ENCODE measurements around the gene CCL17. TPM values are rescaled to one million over a fixed set of nuclear protein-coding genes. Genes with fewer than 3 reads are reported as not detected.

Gene CCL17
- total and polyA plus RNA-seq, 12 donors, result 0.35 to 1.0 TPM; not detected in 10

DNA sequence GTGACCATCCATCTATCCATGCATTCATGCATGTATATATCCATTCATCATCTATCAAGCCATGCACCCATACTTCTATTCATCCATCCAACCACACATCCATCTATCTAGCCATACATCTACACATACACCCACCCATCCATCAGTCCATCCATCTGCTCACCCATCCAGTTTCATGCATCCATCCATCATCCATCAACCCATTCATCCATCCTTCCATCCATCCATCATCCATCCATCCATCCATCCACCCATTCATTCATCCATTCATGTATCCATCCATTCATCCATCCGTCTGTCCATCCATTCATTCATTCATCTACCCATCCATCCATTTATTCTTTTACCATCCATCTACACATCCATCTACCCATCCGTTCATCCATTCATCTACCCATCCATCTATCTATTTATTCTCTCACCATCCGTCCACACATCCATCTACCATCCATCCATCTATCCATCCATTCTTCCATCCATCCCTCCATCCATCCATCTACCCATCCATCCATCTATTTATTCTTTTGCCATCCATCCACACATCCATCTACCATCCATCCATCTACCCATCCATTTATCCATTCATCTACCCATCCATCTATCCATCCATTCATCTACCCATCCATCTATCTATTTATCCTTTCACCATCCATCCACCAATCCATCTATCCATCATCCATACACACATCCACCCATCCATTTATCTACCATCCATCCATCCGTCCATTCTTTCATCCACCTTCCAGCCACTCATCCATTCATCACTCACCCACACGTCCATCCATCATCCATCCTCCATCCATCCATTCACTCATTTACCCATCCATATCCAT, 3.2 kb downstream of the CCL17 start:
- Histone ChIP-seq H3K9me3 (no peaks in the 10 kb centered on the region), H3K4me1 (peaks cover 6 to 28% (median 22%) of the 10 kb centered on the region in 9 donors), H3K4me3 (no peak overlapping the region), H3K27ac (peak overlapping the region in 1 of 10 donors; percentile 64), H3K27me3 (no peaks in the 10 kb centered on the region), H3K36me3 (no peaks in the 10 kb centered on the region)
- ATAC-seq (no peak), DNase-seq (no peak)
- TF ChIP-seq, protein P1, sequence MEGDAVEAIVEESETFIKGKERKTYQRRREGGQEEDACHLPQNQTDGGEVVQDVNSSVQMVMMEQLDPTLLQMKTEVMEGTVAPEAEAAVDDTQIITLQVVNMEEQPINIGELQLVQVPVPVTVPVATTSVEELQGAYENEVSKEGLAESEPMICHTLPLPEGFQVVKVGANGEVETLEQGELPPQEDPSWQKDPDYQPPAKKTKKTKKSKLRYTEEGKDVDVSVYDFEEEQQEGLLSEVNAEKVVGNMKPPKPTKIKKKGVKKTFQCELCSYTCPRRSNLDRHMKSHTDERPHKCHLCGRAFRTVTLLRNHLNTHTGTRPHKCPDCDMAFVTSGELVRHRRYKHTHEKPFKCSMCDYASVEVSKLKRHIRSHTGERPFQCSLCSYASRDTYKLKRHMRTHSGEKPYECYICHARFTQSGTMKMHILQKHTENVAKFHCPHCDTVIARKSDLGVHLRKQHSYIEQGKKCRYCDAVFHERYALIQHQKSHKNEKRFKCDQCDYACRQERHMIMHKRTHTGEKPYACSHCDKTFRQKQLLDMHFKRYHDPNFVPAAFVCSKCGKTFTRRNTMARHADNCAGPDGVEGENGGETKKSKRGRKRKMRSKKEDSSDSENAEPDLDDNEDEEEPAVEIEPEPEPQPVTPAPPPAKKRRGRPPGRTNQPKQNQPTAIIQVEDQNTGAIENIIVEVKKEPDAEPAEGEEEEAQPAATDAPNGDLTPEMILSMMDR (IDR thresholded peaks at IDR 0.05), result no peak
- WGBS, 2 donors, result 86 to 95% methylated on average over 5 of the region's 5 CpGs
- intact Hi-C loops (cut with DNase I), result loop anchor here in 1 of 10 donors (5.0 kb wide), 1 partner anchor 90 kb away; no protein-coding TSS in a partner anchor

DNA sequence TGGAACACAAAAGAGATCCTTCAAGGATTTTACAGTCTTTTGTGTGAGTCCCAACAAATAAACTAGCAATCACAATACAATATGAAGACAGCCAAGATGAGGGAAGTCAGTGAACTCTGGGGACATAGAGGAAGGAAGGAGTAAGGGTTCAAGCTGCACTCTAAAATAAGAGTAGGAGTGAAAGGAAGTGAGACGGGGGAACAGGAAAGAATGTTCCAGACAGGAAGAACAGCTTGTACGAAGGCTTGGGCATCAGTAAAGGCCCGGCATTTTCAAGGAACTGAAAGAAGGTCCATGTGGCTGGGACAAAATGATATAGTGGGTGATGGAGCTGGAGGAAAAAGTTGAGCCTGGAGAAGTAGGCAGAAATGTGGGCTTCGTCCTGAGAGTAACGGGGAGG, 4.5 kb downstream of the CCL17 start:
- Histone ChIP-seq H3K9me3 (no peaks in the 10 kb centered on the region), H3K36me3 (no peaks in the 10 kb centered on the region), H3K4me1 (peaks cover 6 to 28% (median 22%) of the 10 kb centered on the region in 9 donors), H3K27me3 (no peaks in the 10 kb centered on the region), H3K4me3 (no peak overlapping the region), H3K27ac (peak overlapping the region; percentile 8 to 75 (median 63))
- intact Hi-C loops (cut with DNase I), result loop anchor here in 1 of 10 donors (5.0 kb wide), 1 partner anchor 92 kb away; no protein-coding TSS in a partner anchor
- TF ChIP-seq, protein P1 (IDR thresholded peaks at IDR 0.05), result no peak
- ATAC-seq (peak in 7 of 8 donors; percentile 34 to 84 (median 72)), DNase-seq (no peak)
- 56 to 59% methylated on average over 5 of the region's 5 CpGs for WGBS, 2 donors

DNA sequence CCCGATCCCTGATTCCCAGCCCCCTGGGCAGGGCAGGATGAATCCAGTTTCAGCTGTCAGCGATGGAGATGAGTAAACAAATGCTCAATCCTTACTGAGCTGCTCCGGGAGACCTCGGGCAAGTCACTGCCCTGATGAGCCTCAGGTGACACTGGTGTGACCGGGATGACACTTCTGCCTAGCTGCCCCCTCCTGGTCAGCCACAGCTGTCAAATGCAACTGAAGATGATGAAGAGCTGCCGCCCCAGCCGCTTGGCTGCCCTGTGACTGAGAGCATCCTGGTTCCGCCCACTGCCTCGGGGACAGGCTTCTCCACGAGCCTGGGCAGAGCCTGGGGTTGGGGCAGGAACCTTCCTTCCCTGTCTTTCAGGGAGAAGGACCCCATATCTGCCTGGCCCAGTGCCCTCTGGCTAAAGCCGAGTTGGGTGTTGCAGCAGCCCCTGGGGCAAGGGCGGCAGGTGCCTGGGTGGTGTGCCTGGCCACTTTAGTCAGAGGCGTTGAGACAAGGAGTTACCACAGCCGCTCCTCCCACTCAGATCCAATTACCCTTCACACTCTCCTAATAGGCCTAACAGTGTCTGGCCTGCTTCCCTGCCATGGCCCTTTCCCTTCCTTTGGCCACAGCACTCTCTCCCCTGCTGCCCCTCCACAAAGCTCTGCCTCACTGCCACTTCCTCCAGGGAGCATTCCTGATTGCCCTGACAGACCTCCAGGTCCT, 5.5 kb downstream of the CCL17 start:
- peak overlapping the region in 9 of 10 donors; percentile 8 to 75 (median 63) for H3K27ac ChIP-seq

More for the DNA sequence above, 5.5 kb downstream of the CCL17 start:
- Histone ChIP-seq H3K9me3 (no peaks in the 10 kb centered on the region), H3K36me3 (no peaks in the 10 kb centered on the region), H3K27me3 (no peaks in the 10 kb centered on the region), H3K4me1 (peaks cover 6 to 28% (median 22%) of the 10 kb centered on the region in 9 donors), H3K4me3 (no peak overlapping the region)
- TF ChIP-seq, protein P1 (IDR thresholded peaks at IDR 0.05), result no peak
- no peak for DNase-seq
- 64 to 68% methylated on average over 14 of the region's 14 CpGs for WGBS, 2 donors
- peak in 3 of 8 donors; percentile 20 to 62 (median 33) for ATAC-seq
- intact Hi-C loops (cut with DNase I), result loop anchor here in 4 of 10 donors (5.0 to 10.0 kb wide), 3 partner anchors 93 to 325 kb away; partner anchors contain the start of gene ARL2BP (in 1 of the 4)

Measured in heart right ventricle (tissue), 16 donors.